DMS53 treated with DMSO at 0.1 percent for 48 hours (cell line): ENCODE results near the gene ADAMTS17.

ENCODE experiments used
- DNase-seq: peaks from one replicate; lab custom pipeline; 2025; ENCODE audit not compliant: unreplicated experiment; lab: John Stamatoyannopoulos, UW

ADAMTS17 gene

GRCh38 chr15:100278596-100279380 lies 63.0 kb downstream of the ADAMTS17 start:
- DNase-seq, result no peak

GRCh38 chr15:100277087-100277855 lies 64.5 kb downstream of the ADAMTS17 start:
- no peak for DNase-seq

- DNase-seq, result no peak
Measured at GRCh38 chr15:100276506-100276905, 65.3 kb downstream of the ADAMTS17 start.

- DNase-seq, result no peak
Measured at GRCh38 chr15:100275641-100276040, 66.1 kb downstream of the ADAMTS17 start.

- DNase-seq, result no peak
Measured at GRCh38 chr15:100269831-100270230, 71.9 kb downstream of the ADAMTS17 start.

- DNase-seq, result no peak
Measured at GRCh38 chr15:100266166-100266565, 75.6 kb downstream of the ADAMTS17 start.

GRCh38 chr15:100265641-100266035 lies 76.1 kb downstream of the ADAMTS17 start:
- no peak for DNase-seq

GRCh38 chr15:100264994-100265640 lies 76.7 kb downstream of the ADAMTS17 start:
- no peak for DNase-seq

GRCh38 chr15:100263721-100264455 lies 77.9 kb downstream of the ADAMTS17 start:
- DNase-seq, result no peak

- DNase-seq, result no peak
Measured at GRCh38 chr15:100263031-100263430, 78.7 kb downstream of the ADAMTS17 start.

GRCh38 chr15:100261302-100262240 lies 80.2 kb downstream of the ADAMTS17 start:
- no peak for DNase-seq

GRCh38 chr15:100259266-100259665 lies 82.5 kb downstream of the ADAMTS17 start:
- no peak for DNase-seq

- no peak for DNase-seq
Measured at GRCh38 chr15:100256970-100257650, 84.7 kb downstream of the ADAMTS17 start.

- DNase-seq, result no peak
Measured at GRCh38 chr15:100256101-100256969, 85.4 kb downstream of the ADAMTS17 start.

GRCh38 chr15:100255644-100256043 lies 86.1 kb downstream of the ADAMTS17 start:
- no peak for DNase-seq

- DNase-seq, result no peak
Measured at GRCh38 chr15:100254691-100255090, 87.1 kb downstream of the ADAMTS17 start.

GRCh38 chr15:100254285-100254684 lies 87.5 kb downstream of the ADAMTS17 start:
- no peak for DNase-seq

- DNase-seq, result no peak
Measured at GRCh38 chr15:100253640-100254039, 88.1 kb downstream of the ADAMTS17 start.
